ENCODE data around the gene OR1B1.
"Not testable (repeated sequence)": the region's sequence is repeated elsewhere in the genome, so short reads cannot be mapped to it uniquely, and the experiment has no call there.

Gene OR1B1
- 0 to 0.07 reads per million in 2 donors for total RNA-seq

DNA sequence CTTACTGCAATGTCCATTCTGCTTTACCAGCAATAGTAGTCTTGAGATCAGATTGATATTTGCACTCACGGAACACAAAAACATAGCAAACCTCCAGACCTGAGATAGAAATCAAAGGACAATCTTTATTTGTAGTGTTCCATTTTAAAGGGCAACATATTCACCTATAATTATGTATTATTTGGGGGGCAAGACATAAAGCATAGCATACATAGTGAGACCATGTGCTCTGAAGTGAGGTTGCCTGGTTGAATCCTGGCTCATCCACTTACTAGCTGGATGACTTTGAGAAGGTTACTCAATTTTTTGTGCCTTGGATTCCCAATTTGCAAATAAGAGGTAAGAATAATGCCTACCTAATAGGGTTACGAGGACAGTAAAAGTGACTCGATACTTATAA, at the start of gene OR1B1:
OR1B1 (minus strand) TSS at position 101 of the 400 bp plus-strand sequence.
- no peak for DNase-seq

DNA sequence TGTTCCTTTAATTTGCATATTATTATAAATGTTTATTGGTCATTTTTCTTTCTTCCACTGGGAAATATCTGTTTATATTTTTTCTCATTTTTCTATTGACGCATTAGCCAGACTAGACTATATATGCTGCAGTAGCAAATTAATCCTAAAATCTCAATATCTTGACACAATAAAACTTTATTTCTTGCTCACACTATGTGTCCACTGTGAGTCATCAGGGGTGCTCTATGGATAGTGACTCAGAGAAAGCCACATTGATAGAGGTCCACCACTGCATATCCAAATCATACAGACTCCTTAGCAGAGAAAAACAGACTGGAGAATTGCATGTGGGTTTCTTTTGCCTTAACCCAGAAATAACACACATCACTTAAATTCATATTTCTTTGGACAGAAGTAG, 38.3 kb upstream of the OR1B1 start:
- DNase-seq, result no peak

DNA sequence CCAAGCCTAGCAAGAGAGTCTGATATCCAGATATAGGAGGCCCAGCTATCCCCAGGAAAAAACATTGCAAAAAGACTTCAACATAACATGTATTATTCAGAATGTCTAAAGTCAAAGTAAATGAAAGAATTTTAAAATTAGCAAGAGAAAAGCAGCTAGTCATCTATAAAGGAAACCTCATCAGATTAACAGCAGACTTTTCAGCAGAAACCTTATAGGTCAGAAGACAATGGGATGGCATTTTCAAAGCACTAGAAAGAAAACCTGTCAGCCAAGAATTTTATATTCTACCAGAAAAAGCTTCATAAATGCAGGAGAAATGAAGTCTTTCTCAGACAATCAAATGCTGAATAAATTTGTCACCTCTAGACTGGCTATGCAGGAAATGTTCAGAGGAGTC, 27.4 kb upstream of the OR1B1 start:
- DNase-seq, result no peak

DNA sequence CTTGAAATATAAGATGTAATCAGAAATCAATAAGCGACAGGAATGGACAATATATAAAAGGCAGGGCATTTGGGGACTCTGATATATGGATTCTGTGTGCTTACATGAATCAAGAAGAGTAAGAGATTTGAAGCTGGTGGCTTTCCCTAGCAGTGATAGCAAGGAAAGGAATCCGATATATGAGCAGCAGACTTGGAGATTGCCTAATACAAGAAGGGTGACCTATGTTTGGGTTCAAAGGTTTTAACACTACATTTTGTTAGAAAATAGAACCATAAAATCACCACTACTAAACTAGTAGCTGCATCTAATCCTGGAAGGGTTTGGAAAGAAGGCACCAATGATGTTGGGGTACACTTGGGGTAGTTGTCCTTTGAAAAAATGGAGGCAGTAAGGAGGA, 15.1 kb upstream of the OR1B1 start:
- DNase-seq, result no peak

DNA sequence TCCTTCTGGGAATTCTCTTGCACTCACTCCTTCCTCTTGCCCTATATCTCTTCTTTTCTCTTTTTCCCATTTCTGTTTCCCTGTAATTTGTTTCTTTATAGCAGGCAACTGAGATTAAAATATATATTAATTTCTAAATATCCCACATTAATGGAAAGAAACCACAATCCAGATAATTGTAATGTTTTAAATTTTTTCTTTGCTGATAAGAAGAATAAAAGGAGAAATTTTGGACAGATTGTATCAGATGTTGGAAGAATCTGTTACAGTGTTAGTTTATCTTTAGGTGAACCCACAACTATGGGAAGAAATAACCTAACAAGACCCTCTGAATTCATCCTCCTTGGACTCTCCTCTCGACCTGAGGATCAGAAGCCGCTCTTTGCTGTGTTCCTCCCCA, 4.0 kb upstream of the OR1B1 start, which contains the start of gene OR1L1:
OR1L1 (plus strand) TSS at position 301 of the 400 bp plus-strand sequence; CDS start at position 301, 0 bp downstream.
- DNase-seq, result no peak

DNA sequence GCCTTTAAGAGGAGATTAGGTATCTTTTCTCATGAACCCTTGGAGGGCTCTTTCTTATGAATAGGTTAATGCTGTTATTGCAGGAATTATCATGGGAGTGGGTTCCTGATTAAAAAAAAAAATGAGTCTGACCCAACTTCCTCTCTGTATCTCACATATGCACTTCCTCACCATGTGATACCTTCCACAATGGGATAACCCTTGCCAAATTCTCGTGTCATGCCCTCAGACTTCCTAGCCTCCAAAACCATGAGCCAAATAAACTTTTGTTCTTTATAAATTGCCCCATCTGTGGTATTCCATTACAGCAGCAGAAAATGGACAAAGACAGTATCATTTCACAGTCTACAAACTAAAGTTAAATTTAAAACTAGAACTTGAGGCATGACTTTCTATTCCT, 1.0 kb downstream of the OR1B1 start:
- DNase-seq, result no peak

DNA sequence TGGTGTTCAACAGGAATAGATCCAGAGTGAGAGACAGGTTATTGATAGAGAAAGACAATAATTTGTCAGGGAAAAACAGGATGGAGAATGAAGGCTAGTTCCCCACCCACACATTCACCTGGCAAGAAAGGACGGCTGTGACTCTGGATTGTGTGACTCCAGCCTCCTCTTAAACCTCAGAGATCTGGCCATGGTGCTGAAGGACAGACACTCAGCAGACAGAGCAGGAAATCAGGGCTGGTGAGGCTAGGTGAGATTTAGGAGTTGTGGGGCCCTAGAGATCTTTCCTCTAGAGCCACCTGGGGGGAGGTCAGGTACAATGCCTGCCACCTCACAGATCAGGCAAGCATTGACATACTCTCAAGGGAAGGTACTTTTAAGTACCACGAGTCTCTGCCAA, 15.2 kb downstream of the OR1B1 start:
- no peak for DNase-seq

DNA sequence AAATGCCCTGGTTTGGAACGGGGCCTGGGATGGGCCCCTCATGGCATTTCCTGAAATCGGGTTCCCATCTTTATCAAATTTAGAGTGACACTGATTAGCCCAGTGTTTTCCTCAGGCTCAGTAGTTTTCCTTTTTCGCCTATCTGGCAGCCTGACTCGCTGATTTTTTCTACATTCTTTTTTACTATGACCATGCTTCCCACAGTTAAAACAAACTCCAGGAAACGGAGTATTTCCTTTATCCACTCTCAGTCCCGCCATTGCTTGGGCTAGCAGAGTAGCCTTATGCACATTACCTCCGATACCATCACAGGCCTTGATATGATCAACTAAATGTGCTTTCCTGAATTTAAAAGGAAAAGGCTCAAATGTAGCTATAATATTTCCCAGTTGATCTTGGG, 37.4 kb downstream of the OR1B1 start:
- no peak for DNase-seq

DNA sequence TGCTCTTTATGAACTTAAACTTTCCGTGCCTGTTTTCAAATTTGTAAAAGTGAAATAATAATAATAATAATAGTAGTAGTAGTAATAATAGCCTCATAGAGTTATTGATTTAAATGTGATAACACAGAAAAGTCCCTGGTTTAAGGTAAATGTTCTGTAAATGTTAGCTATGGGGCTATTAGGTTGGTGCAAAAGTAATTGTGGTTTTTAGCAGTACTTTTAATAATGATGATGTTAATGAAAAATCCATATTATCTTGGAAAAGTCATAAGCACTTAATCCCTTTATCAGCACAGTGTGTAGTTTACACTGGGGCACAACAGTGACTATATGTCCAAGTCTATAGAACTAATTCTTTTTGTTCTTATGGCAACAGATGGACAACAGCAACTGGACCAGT, 43.1 kb downstream of the OR1B1 start, which contains the start of gene OR1Q1:
OR1Q1 (plus strand) TSS at position 377 of the 400 bp plus-strand sequence; CDS start at position 377, 0 bp downstream.
- no peak for DNase-seq

DNA sequence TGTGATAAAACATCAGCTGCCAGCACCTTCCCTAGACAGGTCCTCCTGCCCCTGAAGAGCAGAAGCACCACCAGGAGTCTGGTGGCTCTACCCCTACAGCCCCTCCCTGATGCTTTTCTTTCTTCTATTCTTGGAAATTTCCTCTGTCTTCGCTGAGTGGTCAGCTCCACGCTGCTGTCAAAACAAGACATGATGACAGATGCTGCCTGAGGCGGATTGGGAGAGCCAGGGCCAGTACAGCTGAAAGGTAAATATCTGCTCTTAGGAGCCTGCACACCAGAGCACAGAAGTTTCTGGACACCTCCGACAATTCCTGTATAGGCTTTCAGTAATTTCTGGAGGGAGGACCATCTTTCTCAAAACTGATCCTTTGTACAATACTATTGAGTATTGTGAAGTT, 47.6 kb downstream of the OR1B1 start:
- no peak for DNase-seq

DNA sequence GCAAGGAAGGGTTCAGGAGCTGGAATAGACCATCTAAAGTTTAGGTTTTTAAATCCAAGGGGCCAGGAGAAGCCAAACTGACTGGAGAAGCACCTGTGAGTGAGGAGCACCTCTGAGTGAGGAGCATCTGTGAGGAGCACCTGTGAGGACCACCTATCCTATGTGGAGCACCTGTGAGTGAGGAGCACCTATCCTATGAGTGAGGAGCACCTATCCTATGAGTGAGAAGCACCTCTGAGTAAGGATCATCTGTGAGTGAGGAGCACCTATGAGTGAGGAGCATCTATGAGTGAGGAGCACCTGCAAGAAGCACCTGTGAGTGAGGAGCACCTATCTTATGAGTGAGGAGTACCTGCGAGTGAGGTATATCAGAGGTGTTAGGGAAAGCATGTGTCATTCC, 50.8 kb downstream of the OR1B1 start:
- no peak for DNase-seq

DNA sequence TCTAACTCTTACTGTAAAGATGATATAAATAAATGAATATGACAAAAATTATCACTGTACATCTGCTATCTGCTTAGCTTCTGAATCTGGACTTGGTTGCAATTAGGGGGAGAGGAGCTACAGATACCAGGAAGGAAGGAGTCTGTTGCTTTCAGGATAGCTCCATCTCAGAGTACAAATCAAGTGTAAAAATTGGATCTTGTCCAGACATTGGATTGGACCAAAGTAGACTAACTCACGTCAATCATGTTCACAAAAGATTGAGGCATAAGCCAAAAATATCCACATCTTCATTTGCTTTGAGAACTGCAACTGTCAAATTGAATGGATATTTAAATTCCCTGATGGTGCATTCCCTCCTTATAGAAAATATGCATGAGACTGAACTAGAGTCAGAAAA, 51.7 kb downstream of the OR1B1 start:
- no peak for DNase-seq

DNA sequence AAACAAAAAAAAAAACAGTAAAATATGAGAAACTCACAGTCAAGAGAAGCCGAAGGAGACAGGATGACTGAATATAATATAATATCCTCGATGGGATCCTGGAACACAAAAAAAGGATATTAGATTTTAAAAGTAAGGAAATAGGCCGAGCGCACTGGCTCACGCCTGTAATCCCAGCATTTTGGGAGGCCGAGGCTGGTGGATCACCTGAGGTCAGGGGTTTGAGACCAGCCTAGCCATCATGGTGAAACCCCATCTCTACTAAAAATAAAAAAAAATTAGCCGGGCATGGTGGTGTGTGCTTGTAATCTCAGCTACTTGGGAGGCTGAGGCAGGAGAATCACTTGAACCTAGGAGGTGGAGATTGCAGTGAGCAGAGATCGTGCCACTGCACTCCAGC, 74.1 kb downstream of the OR1B1 start, which contains the start of gene OR1L8:
OR1L8 (minus strand) TSS at position 101 of the 400 bp plus-strand sequence. CDS start 14,907 bp downstream, outside the sequence.
- DNase-seq, result not testable (repeated sequence)

DNA sequence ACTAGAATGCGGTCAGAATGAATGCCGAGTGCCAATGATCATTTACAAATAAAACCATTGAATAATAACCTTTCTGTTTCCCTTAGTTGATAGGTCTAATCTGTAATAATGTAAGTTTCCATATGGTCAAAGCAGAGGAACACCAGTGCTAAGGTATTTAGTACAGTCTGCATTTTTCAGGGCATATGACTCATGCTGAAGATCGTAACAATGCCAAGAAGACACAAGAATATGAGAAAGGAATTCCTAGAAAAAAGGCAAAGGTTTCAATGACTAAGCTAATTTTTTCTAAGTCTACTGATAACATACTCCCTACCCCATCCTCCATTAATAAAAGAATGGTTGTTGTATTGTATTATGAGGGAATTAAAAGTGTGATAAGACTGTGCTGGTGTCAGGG, 77.1 kb downstream of the OR1B1 start:
- no peak for DNase-seq

DNA sequence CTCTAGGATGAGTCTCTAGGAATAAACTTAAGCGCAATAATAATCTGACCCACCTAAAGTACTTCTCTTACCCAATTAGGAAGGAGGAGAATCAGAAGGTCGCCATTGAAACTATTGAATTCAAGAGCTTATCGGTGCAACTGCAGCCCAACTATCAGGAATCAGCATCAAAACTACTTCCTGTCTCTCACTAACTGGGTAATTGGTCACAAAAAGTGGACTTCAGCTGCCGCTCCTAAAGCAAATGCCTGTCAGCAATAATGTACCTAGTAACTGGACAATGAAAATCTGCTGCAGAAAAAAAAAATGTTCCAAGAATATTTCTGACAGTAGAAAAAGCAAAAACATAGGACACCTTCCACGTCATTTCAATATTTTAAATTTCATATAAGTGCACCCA, 77.6 kb downstream of the OR1B1 start:
- no peak for DNase-seq

All from T-helper 2 cell (primary cell).